Keratinocyte (primary cell): Measurements from ENCODE around the gene TLCD3B.

Source experiments
- EZH2 ChIP-seq: IDR thresholded peaks from one replicate; pipeline ENCODE4 v1.6.1; 2012; ENCODE audit warnings: inconsistent platforms, mild to moderate bottlenecking, low read length, moderate library complexity
- TF ChIP-seq, protein P1 (sequence below), 3 experiments: IDR thresholded peaks in 1 of 3; conservative IDR thresholded peaks in 1 of 3; optimal IDR thresholded peaks in 1 of 3; 2 replicates in 2 of 3; 3 replicates in 1 of 3; pipeline versions ENCODE3 to v1.5.1; 2011; ENCODE audit warnings: low read length in 3 of 3, mild to moderate bottlenecking in 3 of 3, moderate library complexity in 2 of 3, control low read depth in 1 of 3, inconsistent platforms in 1 of 3; ENCODE audit not compliant: insufficient read depth in 2 of 3; ENCODE audit errors: extremely low read depth in 1 of 3

DNA sequence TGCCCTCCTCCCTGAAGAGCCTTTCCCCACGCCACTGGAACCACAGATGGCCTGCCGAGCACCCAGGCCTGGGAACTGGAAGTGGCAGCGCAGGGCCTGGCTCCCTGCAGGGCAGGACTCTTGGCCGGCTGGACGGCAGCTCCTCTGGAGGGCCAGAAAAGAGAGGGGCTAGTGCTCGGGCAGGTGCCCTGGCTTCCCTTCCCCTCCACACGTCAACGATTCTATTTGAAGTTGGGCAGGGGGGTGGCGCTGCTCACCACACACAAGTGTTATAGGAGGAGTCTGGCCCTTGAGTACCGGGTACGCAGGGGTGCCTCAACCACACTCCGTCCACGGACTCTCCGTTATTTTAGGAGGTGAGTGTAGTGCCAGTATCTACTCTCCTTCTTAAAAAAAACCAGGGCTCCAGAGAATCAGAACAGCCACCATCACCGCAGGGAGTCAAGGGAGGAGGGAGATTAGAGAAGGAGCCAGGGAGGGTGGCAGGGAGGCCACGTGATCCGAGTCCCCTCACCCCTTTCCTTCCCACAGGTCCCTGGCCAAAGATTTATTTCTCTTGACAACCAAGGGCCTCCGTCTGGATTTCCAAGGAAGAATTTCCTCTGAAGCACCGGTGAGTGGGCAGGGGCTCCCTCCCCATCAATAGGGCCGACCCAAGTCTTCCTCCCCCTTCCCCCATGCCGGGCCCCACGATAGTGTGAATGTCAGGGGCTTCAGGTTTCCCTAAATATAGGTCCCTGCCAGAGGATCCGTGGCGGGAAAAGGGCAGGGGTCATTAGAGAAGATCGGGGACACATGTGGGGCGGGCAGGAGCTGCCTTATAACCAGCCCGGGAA lies 33.0 kb upstream of the TLCD3B start:
- TF ChIP-seq, protein P1, sequence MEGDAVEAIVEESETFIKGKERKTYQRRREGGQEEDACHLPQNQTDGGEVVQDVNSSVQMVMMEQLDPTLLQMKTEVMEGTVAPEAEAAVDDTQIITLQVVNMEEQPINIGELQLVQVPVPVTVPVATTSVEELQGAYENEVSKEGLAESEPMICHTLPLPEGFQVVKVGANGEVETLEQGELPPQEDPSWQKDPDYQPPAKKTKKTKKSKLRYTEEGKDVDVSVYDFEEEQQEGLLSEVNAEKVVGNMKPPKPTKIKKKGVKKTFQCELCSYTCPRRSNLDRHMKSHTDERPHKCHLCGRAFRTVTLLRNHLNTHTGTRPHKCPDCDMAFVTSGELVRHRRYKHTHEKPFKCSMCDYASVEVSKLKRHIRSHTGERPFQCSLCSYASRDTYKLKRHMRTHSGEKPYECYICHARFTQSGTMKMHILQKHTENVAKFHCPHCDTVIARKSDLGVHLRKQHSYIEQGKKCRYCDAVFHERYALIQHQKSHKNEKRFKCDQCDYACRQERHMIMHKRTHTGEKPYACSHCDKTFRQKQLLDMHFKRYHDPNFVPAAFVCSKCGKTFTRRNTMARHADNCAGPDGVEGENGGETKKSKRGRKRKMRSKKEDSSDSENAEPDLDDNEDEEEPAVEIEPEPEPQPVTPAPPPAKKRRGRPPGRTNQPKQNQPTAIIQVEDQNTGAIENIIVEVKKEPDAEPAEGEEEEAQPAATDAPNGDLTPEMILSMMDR (optimal IDR thresholded peaks at IDR 0.05 in 1 of 3, IDR thresholded peaks at IDR 0.05 in 1 of 3, conservative IDR thresholded peaks at IDR 0.05 in 1 of 3; ENCODE audit: extremely low read depth in 1 of 3, insufficient read depth in 2 of 3, low read length in 3 of 3): peak in 2 of 3 experiments; percentile 35 to 71
- no peak for TF ChIP-seq EZH2
